Upper lobe of left lung (tissue), 4 donors: ENCODE results near the gene TEF.

Source experiments
- CTCF ChIP-seq, 6 experiments: fragments of 450-650 bp in 4 of 6; fragments of 200-600 bp in 2 of 6; sonication (generic) in 2 of 6; IDR thresholded peaks; one replicate each; pipeline ENCODE4 v1.5.1; 2016 to 2019; ENCODE audit warnings: antibody characterized with exemption in 6 of 6
- EP300 ChIP-seq, 4 donors: sonication (generic); formaldehyde crosslinking; IDR thresholded peaks; one replicate each; pipeline ENCODE4 v1.5.1; 2017; ENCODE audit warnings: antibody characterized with exemption in 4 of 4, control low read depth in 2 of 4
- POLR2A ChIP-seq, 4 donors: fragments of 450-650 bp; IDR thresholded peaks; one replicate each; pipeline ENCODE4 v1.5.1; 2016 to 2017; ENCODE audit warnings: antibody characterized with exemption in 4 of 4, mild to moderate bottlenecking in 2 of 4
- POLR2AphosphoS5 ChIP-seq, 2 donors: sonication (generic); formaldehyde crosslinking; IDR thresholded peaks; one replicate each; pipeline ENCODE4 v1.5.1; 2017; ENCODE audit warnings: antibody characterized with exemption in 2 of 2

GRCh38 chr22:41341012-41341411 is 40.7 kb upstream of the TEF start:
- TF ChIP-seq CTCF (IDR thresholded peaks at IDR 0.05) (no peak), POLR2A (IDR thresholded peaks at IDR 0.05) (no peak), POLR2AphosphoS5 (IDR thresholded peaks at IDR 0.05) (no peak), EP300 (IDR thresholded peaks at IDR 0.05) (no peak)
